GM13977 (cell line): Measurements from ENCODE around the gene DCLK1.

Experiments
- DNase-seq: peaks from one replicate; pipeline ENCODE4 v3.0.0; 2012; ENCODE audit warnings: low spot score
- CTCF ChIP-seq: IDR thresholded peaks from 2 replicates; pipeline ENCODE4 v1.5.1; 2012; ENCODE audit warnings: mild to moderate bottlenecking, control low read depth; ENCODE audit not compliant: insufficient read depth; ENCODE audit errors: extremely low read depth, missing control alignments
- in situ Hi-C: fragments of 300-500 bp; cut with MboI; formaldehyde crosslinking; loops from one replicate; pipeline ENCODE4 v1.12.0; 2022; ENCODE audit warnings: low sequenced_read_pairs, low pct_unique_long_range_greater_than_20kb, mixed read lengths, inconsistent platforms; ENCODE audit not compliant: unreplicated experiment

The DCLK1 gene

GRCh38 chr13:35941374-35941773, 189.8 kb downstream of the DCLK1 start:
- no peak for DNase-seq
- in situ Hi-C loops: no loop called here
- no peak for TF ChIP-seq CTCF

GRCh38 chr13:35940734-35941133, 190.4 kb downstream of the DCLK1 start:
- in situ Hi-C loops: no loop called here
- no peak for TF ChIP-seq CTCF
- no peak for DNase-seq

GRCh38 chr13:35936246-35936978, 194.8 kb downstream of the DCLK1 start:
- DNase-seq: no peak
- in situ Hi-C loops: no loop called here
- TF ChIP-seq CTCF: no peak

GRCh38 chr13:35930665-35931631, 200.2 kb downstream of the DCLK1 start:
- DNase-seq: no peak
- in situ Hi-C loops: no loop called here
- TF ChIP-seq CTCF: no peak

GRCh38 chr13:35927567-35928021, 203.6 kb downstream of the DCLK1 start:
- no peak for DNase-seq
- no peak for TF ChIP-seq CTCF
- in situ Hi-C loops: no loop called here

GRCh38 chr13:35926859-35927530, 204.2 kb downstream of the DCLK1 start:
- DNase-seq: no peak
- TF ChIP-seq CTCF: no peak
- in situ Hi-C loops: no loop called here
